DOHH2 (cell line): Measurements from ENCODE around the gene MICAL3.

Source experiments
- H3F3A ChIP-seq: fragments of 200-600 bp; sonication (generic), shearing (Covaris generic); 2 replicates; pipeline ENCODE4 v1.6.0; 2016; ENCODE audit warnings: antibody characterized with exemption, mild to moderate bottlenecking; ENCODE audit not compliant: control insufficient read depth, insufficient read depth
- H3K27ac ChIP-seq: fragments of 200-600 bp; sonication (generic); 2 replicates; pipeline ENCODE4 v1.5.1; 2014; ENCODE audit warnings: low read depth, mild to moderate bottlenecking, low read length, moderate library complexity
- H3K27me3 ChIP-seq: fragments of 200-600 bp; sonication (generic); 2 replicates; pipeline ENCODE4 v1.6.1; 2014; ENCODE audit warnings: mild to moderate bottlenecking, low read length, mixed read lengths; ENCODE audit not compliant: control insufficient read depth
- H3K36me3 ChIP-seq: fragments of 200-600 bp; sonication (generic); 2 replicates; pipeline ENCODE4 v1.6.1; 2014; ENCODE audit warnings: mild to moderate bottlenecking, low read length, moderate library complexity, mixed read lengths; ENCODE audit not compliant: control insufficient read depth
- H3K4me1 ChIP-seq: fragments of 200-600 bp; sonication (generic); 2 replicates; pipeline ENCODE4 v1.6.1; 2014; ENCODE audit warnings: mild to moderate bottlenecking, low read length, mixed read lengths; ENCODE audit not compliant: control insufficient read depth
- H3K4me2 ChIP-seq: fragments of 200-600 bp; sonication (generic); 2 replicates; pipeline ENCODE4 v1.6.0; 2014; ENCODE audit warnings: mild to moderate bottlenecking, low read length, moderate library complexity
- H3K4me3 ChIP-seq: fragments of 200-600 bp; sonication (generic); 2 replicates; pipeline ENCODE4 v1.5.1; 2014; ENCODE audit warnings: mild to moderate bottlenecking, low read length, mixed read lengths
- H3K79me2 ChIP-seq: fragments of 200-600 bp; sonication (generic); 2 replicates; pipeline ENCODE4 v1.6.1; 2014; ENCODE audit warnings: mild to moderate bottlenecking, low read length, mixed read lengths; ENCODE audit not compliant: control insufficient read depth
- H3K9me2 ChIP-seq: fragments of 200-600 bp; sonication (generic); replicated peaks from 2 replicates; pipeline ENCODE4 v1.6.1; 2014; ENCODE audit warnings: mild to moderate bottlenecking, low read length, mixed read lengths; ENCODE audit not compliant: control insufficient read depth
- H3K9me3 ChIP-seq: fragments of 200-600 bp; sonication (generic); 2 replicates; pipeline ENCODE4 v1.6.1; 2014; ENCODE audit warnings: antibody characterized with exemption, low read length, mixed read lengths; ENCODE audit not compliant: control insufficient read depth, insufficient read depth
- H4K20me1 ChIP-seq: fragments of 200-600 bp; sonication (generic); 2 replicates; pipeline ENCODE4 v1.6.0; 2014; ENCODE audit warnings: low read depth, mild to moderate bottlenecking, antibody characterized with exemption, low read length, moderate library complexity; ENCODE audit not compliant: control insufficient read depth, insufficient read depth
- EZH2phosphoT487 ChIP-seq: fragments of 200-600 bp; sonication (generic); IDR thresholded peaks from 2 replicates; pipeline ENCODE4 v1.6.1; 2017; ENCODE audit warnings: borderline replicate concordance, mild to moderate bottlenecking, antibody characterized with exemption, low read length, moderate library complexity, mixed read lengths
- TF ChIP-seq, protein P1 (sequence below): fragments of 200-600 bp; sonication (generic); IDR thresholded peaks from one replicate; pipeline ENCODE4 v1.5.1; 2014; ENCODE audit warnings: antibody characterized with exemption, mild to moderate bottlenecking, low read depth, low read length; ENCODE audit not compliant: poor library complexity, severe bottlenecking

MICAL3 gene

DNA sequence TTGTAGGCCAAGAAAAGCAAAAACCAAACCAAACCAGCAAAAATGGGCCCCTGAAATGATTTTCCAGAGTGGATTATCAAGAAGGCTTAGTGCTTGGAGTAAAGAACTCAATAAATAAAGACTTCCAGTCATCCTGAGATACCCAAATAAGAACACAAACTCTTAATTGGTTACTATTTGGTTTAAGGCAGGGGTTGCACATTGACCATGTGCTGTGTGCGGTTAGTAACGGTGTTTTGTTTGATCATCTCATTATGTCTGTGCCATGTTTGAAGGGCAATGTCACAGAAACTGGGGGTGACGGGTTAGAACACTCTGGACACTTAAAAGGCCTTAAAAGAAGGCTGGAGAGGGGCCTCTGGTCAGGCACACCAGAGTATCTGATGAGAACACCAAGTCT is 9.7 kb upstream of the MICAL3 start:
- no peaks in the 10 kb centered on the region for H3F3A ChIP-seq
- no peaks in the 10 kb centered on the region for H3K9me2 ChIP-seq
- no peak overlapping the region for H3K4me2 ChIP-seq
- H3K9me3 ChIP-seq = no peaks in the 10 kb centered on the region
- no peak for TF ChIP-seq EZH2phosphoT487
- TF ChIP-seq, protein P1, sequence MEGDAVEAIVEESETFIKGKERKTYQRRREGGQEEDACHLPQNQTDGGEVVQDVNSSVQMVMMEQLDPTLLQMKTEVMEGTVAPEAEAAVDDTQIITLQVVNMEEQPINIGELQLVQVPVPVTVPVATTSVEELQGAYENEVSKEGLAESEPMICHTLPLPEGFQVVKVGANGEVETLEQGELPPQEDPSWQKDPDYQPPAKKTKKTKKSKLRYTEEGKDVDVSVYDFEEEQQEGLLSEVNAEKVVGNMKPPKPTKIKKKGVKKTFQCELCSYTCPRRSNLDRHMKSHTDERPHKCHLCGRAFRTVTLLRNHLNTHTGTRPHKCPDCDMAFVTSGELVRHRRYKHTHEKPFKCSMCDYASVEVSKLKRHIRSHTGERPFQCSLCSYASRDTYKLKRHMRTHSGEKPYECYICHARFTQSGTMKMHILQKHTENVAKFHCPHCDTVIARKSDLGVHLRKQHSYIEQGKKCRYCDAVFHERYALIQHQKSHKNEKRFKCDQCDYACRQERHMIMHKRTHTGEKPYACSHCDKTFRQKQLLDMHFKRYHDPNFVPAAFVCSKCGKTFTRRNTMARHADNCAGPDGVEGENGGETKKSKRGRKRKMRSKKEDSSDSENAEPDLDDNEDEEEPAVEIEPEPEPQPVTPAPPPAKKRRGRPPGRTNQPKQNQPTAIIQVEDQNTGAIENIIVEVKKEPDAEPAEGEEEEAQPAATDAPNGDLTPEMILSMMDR = no peak
- peaks cover 4% of the 10 kb centered on the region; the same call in 1 of the 2 replicates for H3K27me3 ChIP-seq
- H3K36me3 ChIP-seq = no peaks in the 10 kb centered on the region
- no peaks in the 10 kb centered on the region; the same call in 1 of the 2 replicates for H3K4me1 ChIP-seq
- H4K20me1 ChIP-seq = no peaks in the 10 kb centered on the region
- no peaks in the 10 kb centered on the region for H3K79me2 ChIP-seq
- H3K27ac ChIP-seq = no peak overlapping the region
- no peak overlapping the region for H3K4me3 ChIP-seq

DNA sequence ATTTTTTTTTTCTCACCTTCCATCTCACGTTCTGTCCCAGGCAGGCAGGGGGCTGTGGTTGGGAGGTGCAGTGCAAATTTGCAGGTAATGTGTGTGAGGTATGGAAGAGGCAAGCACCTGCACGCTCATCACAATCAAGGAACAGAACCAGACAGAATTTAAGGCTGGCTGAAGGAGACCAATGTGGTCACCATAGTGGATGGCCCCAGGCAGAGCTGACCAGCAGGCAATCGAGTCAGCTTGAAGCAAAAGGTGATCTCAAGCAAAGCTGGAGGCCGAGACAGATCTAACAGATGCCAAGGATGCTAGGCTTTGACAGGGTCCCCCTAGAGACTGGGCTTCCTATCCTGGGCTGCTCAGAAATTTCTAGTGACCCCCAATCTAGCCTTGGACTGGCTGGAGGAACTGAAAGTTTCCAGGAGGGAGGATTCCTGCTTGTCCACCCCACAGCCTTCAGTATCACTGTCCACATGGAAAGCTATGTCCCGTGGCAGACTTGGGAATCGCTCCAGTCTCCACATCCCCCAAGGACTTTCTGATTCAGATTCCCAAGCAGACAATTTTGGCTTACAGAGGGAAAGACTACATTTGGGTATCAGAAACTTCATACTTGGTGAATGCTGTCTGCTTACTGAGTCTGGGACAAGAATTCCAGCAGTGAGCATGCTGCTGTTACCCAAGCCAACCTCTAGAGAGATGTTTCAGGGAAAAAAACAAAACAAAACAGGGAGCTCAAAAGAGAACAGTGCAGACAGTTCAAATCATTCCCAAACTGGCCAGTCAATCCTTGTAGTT is 9.0 kb upstream of the MICAL3 start:
- Histone ChIP-seq H3K4me1 (no peaks in the 10 kb centered on the region; the same call in 1 of the 2 replicates), H3K27ac (no peak overlapping the region), H4K20me1 (no peaks in the 10 kb centered on the region), H3K4me2 (no peak overlapping the region), H3F3A (no peaks in the 10 kb centered on the region), H3K9me2 (no peaks in the 10 kb centered on the region), H3K79me2 (no peaks in the 10 kb centered on the region), H3K9me3 (no peaks in the 10 kb centered on the region), H3K27me3 (peaks cover 4% of the 10 kb centered on the region; the same call in 1 of the 2 replicates), H3K36me3 (no peaks in the 10 kb centered on the region), H3K4me3 (no peak overlapping the region)
- TF ChIP-seq EZH2phosphoT487 = no peak
- TF ChIP-seq, protein P1 = no peak

DNA sequence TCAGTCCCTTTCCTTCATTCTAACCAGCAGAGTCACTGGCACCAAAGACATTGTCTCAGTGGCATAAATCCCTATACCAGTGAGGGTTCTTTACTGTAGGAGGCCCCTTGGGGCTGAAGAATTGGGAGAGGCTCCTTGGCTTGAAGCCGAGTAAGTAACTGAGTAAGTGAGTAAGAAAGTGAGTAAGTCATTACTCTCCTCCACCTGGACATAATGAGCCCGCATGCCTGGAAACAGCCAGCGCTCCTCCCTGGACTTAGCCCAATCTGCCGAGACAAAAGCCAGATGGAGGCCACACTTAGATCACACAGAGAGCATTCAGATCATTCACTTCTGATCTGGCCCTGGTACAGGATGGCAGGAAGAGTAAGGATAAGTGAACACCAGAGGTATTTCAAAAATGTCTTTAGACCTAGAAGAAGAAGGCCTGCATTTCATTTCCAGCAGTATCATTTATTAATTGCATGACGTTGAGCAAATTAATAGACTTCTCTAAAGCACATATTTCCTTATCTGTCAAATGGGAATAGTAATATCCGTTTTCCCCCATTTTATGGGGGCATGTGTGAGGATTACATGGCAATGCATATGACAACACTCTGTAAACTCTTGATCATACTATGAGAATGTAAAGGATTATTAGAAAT is 8.2 kb upstream of the MICAL3 start:
- no peak overlapping the region for H3K27ac ChIP-seq
- no peak overlapping the region for H3K4me3 ChIP-seq
- no peaks in the 10 kb centered on the region for H4K20me1 ChIP-seq
- TF ChIP-seq, protein P1 = no peak
- no peak for TF ChIP-seq EZH2phosphoT487
- H3F3A ChIP-seq = no peaks in the 10 kb centered on the region
- H3K4me1 ChIP-seq = no peaks in the 10 kb centered on the region; the same call in 1 of the 2 replicates
- no peak overlapping the region for H3K4me2 ChIP-seq
- H3K9me3 ChIP-seq = no peaks in the 10 kb centered on the region
- peaks cover 7% of the 10 kb centered on the region; the same call in 1 of the 2 replicates for H3K27me3 ChIP-seq
- no peaks in the 10 kb centered on the region for H3K36me3 ChIP-seq
- H3K9me2 ChIP-seq = no peaks in the 10 kb centered on the region
- H3K79me2 ChIP-seq = no peaks in the 10 kb centered on the region
